Psoas muscle (tissue), 8 donors: Measurements from ENCODE around the gene CKAP2L. TPM values are rescaled to one million over a fixed set of nuclear protein-coding genes. Genes with fewer than 3 reads are reported as not detected.

ENCODE experiments used
- ATAC-seq, 4 donors: fragments of 200-7000 bp; cut with Tn5 transposase; one replicate each; pipeline ENCODE4 v1.9.1; 2020; ENCODE audit warnings: moderate library complexity in 3 of 4, mild to moderate bottlenecking in 2 of 4
- DNase-seq, 2 donors: peaks; one replicate each; pipeline ENCODE4 v3.0.0-alpha.2; 2020
- H3K27ac ChIP-seq: fragments of 200-600 bp; one replicate; pipeline ENCODE4 v1.8.0; 2022
- H3K27me3 ChIP-seq, 3 donors: fragments of 200-600 bp in 1 of 3; one replicate each; pipeline versions ENCODE4 v1.6.1 to v1.8.0; 2013 to 2022; ENCODE audit warnings: low read length in 2 of 3, mild to moderate bottlenecking in 2 of 3, moderate library complexity in 1 of 3; ENCODE audit not compliant: insufficient read depth in 3 of 3
- H3K36me3 ChIP-seq, 2 donors: fragments of 200-600 bp in 1 of 2; one replicate each; pipeline versions ENCODE4 v1.6.1 to v1.8.0; 2013 to 2022; ENCODE audit warnings: low read depth in 1 of 2, mild to moderate bottlenecking in 1 of 2, moderate library complexity in 1 of 2; ENCODE audit not compliant: insufficient read depth in 1 of 2
- H3K4me1 ChIP-seq: fragments of 200-600 bp; one replicate; pipeline ENCODE4 v1.8.0; 2022
- H3K4me3 ChIP-seq: fragments of 200-600 bp; one replicate; pipeline ENCODE4 v1.8.0; 2022; ENCODE audit warnings: mild to moderate bottlenecking
- H3K9me3 ChIP-seq: fragments of 200-600 bp; one replicate; pipeline ENCODE4 v1.8.0; 2022
- WGBS, 3 donors: extraction: QIAGEN DNeasy Blood & Tissue Kit; methylation state at CpG; one replicate each; pipeline versions ENCODE4 v1.1.6 to v1.1.7; 2013; 5-methylcytosine and 5-hydroxymethylcytosine counted together
- intact Hi-C, 2 donors: fragments of 100-400 bp; cut with DNase I; formaldehyde crosslinking; loops; one replicate each; pipeline versions ENCODE4 v1.11.0 to v1.14.2; 2022
- long read RNA-seq, 2 donors: library from polyadenylated mRNA; unstranded; transcript quantifications; one replicate each; pipeline ENCODE4 v2.0.0, GENCODE V29; 2021
- polyA plus RNA-seq, 3 donors: library from polyadenylated mRNA; stranded (reverse); fragments of 200-250 nt; gene quantifications; one replicate each; pipeline ENCODE4 v1.2.3, GENCODE V29; 2013
- total RNA-seq, 4 donors: library from RNA; stranded (reverse); fragmentation: NEBNext Ultra II Directional in 2 of 4; extraction: Animal tissue kit (Norgen Biotek cat#: 25700) in 2 of 4; gene quantifications; one replicate each; pipeline versions ENCODE4 v1.2.1 to v1.2.4, GENCODE V29; 2021 to 2023
- TF ChIP-seq, protein P1 (sequence below): fragments of 200-600 bp; IDR thresholded peaks from one replicate; pipeline ENCODE4 v1.8.0; 2022; ENCODE audit warnings: antibody characterized with exemption
- donor health status: healthy with polysubstance abuse.
- donor health status: DM: no; HTN: no; CAD: no; lungs with moderate emphysema.
- donor health status: Bipolar disorder and iron deficiency.
- donor health status: healthy.
- donor health status: DM: yes; HTN: yes; CAD: no.
- donor health status: DM: no; HTN: no; CAD: no.
- donor health status: DM: no; HTN: no; CAD: no.
- donor health status: DM: yes; HTN: yes; CAD: no.

CKAP2L gene, protein sequence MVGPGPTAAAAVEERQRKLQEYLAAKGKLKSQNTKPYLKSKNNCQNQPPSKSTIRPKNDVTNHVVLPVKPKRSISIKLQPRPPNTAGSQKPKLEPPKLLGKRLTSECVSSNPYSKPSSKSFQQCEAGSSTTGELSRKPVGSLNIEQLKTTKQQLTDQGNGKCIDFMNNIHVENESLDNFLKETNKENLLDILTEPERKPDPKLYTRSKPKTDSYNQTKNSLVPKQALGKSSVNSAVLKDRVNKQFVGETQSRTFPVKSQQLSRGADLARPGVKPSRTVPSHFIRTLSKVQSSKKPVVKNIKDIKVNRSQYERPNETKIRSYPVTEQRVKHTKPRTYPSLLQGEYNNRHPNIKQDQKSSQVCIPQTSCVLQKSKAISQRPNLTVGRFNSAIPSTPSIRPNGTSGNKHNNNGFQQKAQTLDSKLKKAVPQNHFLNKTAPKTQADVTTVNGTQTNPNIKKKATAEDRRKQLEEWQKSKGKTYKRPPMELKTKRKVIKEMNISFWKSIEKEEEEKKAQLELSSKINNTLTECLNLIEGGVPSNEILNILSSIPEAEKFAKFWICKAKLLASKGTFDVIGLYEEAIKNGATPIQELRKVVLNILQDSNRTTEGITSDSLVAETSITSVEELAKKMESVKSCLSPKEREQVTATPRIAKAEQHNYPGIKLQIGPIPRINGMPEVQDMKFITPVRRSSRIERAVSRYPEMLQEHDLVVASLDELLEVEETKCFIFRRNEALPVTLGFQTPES
- total RNA-seq (under 1 TPM in 2 of 4 donors, not detected in 2; 0.05 to 0.19 TPM), polyA plus RNA-seq (under 1 TPM in 2 of 3 donors, not detected in 1; 0.05 to 0.13 TPM)
- long read RNA-seq, donor 1 = 0 reads
- long read RNA-seq, donor 2 = 0 reads

DNA sequence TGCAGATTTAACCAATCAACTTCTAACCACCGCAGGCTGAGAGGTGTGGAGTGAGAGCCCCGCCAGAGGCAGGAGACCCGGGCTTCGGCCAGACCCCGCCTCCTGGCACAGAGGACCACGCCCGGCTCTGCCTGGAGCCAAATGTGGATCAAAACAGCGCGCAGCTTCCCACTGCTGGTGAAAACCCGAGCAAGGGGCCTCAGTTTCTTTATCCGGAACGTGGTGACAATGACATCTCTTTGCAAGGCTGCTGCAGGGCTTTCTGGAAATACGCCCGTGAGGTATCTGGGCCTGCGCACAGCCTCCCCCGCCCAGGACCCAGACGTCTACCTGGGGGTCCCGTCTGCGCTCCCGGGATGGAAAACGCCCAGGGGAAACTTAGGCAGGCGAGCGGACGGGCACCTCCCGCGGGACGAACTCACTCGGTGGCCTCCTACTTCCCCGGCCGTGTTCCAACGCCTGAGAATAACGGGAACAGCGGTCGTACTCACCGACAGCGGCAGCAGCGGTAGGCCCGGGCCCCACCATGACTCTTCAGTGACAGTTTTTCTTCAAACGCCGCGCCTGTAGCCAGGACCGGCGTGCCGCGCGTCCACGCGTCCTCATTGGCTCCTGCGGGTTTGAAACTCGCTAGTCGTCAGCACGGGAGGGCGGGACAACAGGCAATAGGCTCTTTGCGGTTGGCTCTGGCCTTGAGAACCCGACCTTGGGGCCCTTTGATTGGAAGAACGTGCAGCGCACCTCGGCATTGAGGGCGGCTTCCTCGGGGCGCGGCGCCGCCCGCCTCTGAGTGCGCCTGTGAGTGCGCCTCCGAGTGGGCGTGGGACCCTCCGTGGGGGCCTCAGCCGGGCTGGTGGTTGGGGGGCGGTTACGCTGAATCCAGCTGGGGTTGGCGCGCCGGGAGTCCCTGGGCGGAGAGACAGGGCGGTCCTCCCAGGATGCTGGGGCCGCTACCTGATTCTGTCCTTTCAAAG, at the start of gene CKAP2L:
CKAP2L (minus strand) TSS at position 539 of the 974 bp plus-strand sequence; CDS start at position 528, 11 bp downstream.
- WGBS, 3 donors = 0 to 1% (median 0%) methylated on average over 75 to 79 of the region's 79 CpGs
- peak within 1 kb of the TSS; percentile 1 for H3K27ac ChIP-seq
- ATAC-seq (peak; percentile 99 to 100 (median 100)), DNase-seq (peak; percentile 95 to 97)
- peaks cover 6% of the 10 kb centered on the region for H3K4me1 ChIP-seq
- TF ChIP-seq, protein P1, sequence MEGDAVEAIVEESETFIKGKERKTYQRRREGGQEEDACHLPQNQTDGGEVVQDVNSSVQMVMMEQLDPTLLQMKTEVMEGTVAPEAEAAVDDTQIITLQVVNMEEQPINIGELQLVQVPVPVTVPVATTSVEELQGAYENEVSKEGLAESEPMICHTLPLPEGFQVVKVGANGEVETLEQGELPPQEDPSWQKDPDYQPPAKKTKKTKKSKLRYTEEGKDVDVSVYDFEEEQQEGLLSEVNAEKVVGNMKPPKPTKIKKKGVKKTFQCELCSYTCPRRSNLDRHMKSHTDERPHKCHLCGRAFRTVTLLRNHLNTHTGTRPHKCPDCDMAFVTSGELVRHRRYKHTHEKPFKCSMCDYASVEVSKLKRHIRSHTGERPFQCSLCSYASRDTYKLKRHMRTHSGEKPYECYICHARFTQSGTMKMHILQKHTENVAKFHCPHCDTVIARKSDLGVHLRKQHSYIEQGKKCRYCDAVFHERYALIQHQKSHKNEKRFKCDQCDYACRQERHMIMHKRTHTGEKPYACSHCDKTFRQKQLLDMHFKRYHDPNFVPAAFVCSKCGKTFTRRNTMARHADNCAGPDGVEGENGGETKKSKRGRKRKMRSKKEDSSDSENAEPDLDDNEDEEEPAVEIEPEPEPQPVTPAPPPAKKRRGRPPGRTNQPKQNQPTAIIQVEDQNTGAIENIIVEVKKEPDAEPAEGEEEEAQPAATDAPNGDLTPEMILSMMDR = no peak
- no peaks in the 10 kb centered on the region for H3K36me3 ChIP-seq
- H3K27me3 ChIP-seq = no peaks in the 10 kb centered on the region
- no peaks in the 10 kb centered on the region for H3K9me3 ChIP-seq
- intact Hi-C loops = no loop called here
- peak within 1 kb of the TSS; percentile 74 for H3K4me3 ChIP-seq

DNA sequence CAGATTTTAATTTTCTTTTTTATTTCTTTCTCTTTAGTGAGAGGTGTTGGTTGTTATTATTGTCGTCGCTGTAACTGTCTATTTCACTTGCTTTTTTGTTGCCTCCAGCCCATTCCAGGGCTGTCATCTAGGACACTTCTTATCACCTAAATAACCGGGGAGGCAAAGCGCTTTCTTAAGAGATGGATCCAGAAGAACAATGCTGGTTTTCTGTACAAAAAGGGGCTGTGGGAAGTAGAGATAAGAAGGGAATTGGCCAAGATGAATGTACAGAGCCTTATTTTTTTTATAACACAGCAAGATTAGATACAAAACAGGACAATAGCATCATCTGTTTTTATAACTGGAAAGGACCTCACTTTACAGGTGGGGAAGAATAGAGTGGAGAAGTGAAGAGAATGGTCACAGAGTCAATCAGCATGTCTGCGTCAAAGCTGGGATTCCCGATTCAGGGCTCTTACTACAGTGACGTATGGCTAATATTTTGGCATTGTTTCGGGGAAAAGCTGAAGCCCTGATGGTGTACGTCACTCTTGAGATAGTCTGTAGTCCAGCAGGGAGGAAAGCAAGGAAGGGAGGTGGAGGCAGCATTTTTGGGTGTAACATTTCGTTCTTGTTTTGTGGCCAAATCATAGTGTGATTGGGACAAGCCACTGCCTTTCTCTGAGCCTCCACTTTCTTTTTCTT, 49.0 kb upstream of the CKAP2L start:
- ATAC-seq (no peak), DNase-seq (no peak)
- Histone ChIP-seq H3K4me3 (no peak overlapping the region), H3K27me3 (no peaks in the 10 kb centered on the region), H3K27ac (no peak overlapping the region), H3K9me3 (no peaks in the 10 kb centered on the region), H3K4me1 (peaks cover 5% of the 10 kb centered on the region), H3K36me3 (no peaks in the 10 kb centered on the region)
- TF ChIP-seq, protein P1 = no peak
- intact Hi-C loops = no loop called here
- 83 to 88% (median 87%) methylated on average over 10 of the region's 10 CpGs for WGBS, 3 donors

DNA sequence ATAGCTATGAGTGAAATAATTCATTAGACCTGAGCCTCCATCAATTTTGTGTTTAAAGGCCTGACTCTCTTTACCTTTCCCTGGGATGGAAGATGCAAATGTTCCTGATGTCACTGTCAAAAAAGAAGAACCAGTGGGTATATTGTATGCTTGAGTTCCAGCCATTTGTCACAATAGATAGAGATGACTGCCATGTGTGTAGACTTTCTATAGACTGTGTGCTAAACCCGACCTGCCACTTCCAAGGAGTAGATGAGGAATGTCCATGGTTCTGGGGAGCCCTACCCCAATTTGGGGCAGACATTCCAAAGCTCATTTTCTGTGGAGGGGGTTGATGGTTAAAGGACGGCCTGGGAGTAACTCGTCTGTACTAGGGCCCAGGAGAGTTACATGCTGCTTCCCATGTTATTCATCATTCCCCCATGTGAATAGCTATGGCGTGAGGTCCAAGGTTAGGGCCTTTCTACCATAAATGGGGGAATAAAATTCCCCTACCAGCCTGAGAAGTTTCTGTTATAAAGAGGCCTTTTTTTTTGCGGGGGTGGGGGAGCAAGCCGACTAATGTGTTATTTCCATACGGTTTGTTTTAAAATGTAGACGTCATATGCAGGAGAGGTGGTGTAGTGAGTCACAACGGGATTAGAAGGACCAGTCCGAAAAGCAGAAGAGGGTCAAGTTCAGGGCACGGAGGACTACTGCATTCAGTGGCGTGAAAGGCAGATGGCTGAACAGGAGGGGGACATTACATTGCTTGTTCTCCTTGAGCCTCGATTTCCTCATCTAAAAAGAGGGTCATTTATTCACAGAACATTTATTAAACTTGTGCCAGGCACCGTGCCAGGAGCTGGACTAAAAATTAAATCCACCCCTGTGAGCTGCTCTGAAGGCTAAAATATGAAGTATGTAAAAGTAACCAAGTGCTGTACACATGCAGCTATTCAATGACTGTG, 48.2 kb upstream of the CKAP2L start:
- peaks cover under 1% of the 10 kb centered on the region for H3K9me3 ChIP-seq
- ATAC-seq = no peak
- peak overlapping the region; percentile 16 for H3K27ac ChIP-seq
- no peaks in the 10 kb centered on the region for H3K27me3 ChIP-seq
- DNase-seq = no peak
- H3K36me3 ChIP-seq = no peaks in the 10 kb centered on the region
- intact Hi-C loops = no loop called here
- H3K4me1 ChIP-seq = peaks cover 5% of the 10 kb centered on the region
- 45 to 49% (median 47%) methylated on average over 14 of the region's 14 CpGs for WGBS, 3 donors
- no peak overlapping the region for H3K4me3 ChIP-seq
- TF ChIP-seq, protein P1 = no peak
